Skin of body (tissue), 3 donors: ENCODE results near the gene EXOSC2. TPM values are rescaled to one million over a fixed set of nuclear protein-coding genes. Genes with fewer than 3 reads are reported as not detected.

ENCODE experiments used
- DNase-seq: peaks from one replicate; lab custom pipeline; 2025; lab: John Stamatoyannopoulos, UW
- small RNA-seq: library from RNA; depleted of rRNA; stranded (forward); fragments of <200 nt; gene quantifications from one replicate; pipeline ENCODE3, GENCODE V24; 2014; ENCODE audit warnings: low replicate concordance
- total RNA-seq: library from RNA; depleted of rRNA; stranded (reverse); fragments of >200 nt; gene quantifications from one replicate; pipeline ENCODE4 v1.2.3, GENCODE V29; 2014

EXOSC2 gene
- total RNA-seq, 1 donor from 2014 or later = 25.1 TPM

- no peak for DNase-seq
These were observed 43.3 kb downstream of the EXOSC2 start for GRCh38 chr9:130736834-130737233.

- no peak for DNase-seq
These were observed 44.7 kb downstream of the EXOSC2 start for GRCh38 chr9:130738281-130738680.

- no peak for DNase-seq
These were observed 45.5 kb downstream of the EXOSC2 start for GRCh38 chr9:130739081-130739480.

GRCh38 chr9:130740218-130741023 is 46.8 kb downstream of the EXOSC2 start:
- DNase-seq = no peak

GRCh38 chr9:130741024-130741305 is 47.4 kb downstream of the EXOSC2 start:
- DNase-seq = no peak

- no peak for DNase-seq
These were observed 48.4 kb downstream of the EXOSC2 start for GRCh38 chr9:130741831-130742449.

GRCh38 chr9:130743656-130744055 is 50.1 kb downstream of the EXOSC2 start:
- DNase-seq = no peak

GRCh38 chr9:130745210-130745800 is 51.7 kb downstream of the EXOSC2 start:
- DNase-seq = no peak

GRCh38 chr9:130745829-130746228 is 52.2 kb downstream of the EXOSC2 start:
- no peak for DNase-seq

- no peak for DNase-seq
These were observed 53.0 kb downstream of the EXOSC2 start for GRCh38 chr9:130746434-130747212.

GRCh38 chr9:130751631-130752355 is 58.2 kb downstream of the EXOSC2 start:
- no peak for DNase-seq

Small RNAs within 50 kb of the gene (small RNA-seq; reads per million reads assigned to genes)
- not detected for gene AL359092.1

Other genes starting within 250 kb of the EXOSC2 start
- gene ASS1, start 248.8 kb upstream of the EXOSC2 start, total RNA-seq = 126 TPM
- gene FUBP3, start 114.2 kb upstream of the EXOSC2 start, total RNA-seq = 37.9 TPM
- not detected for gene PRDM12, start 29.2 kb upstream of the EXOSC2 start, total RNA-seq
- 35.5 TPM for gene ABL1, start 141.5 kb downstream of the EXOSC2 start, total RNA-seq
- not detected for gene QRFP, start 203.0 kb downstream of the EXOSC2 start, total RNA-seq
- gene FIBCD1, start 245.5 kb downstream of the EXOSC2 start, total RNA-seq = 0.10 TPM